Myocyte (in vitro differentiated cells): ENCODE measurements around the gene HAO1. TPM values are rescaled to one million over a fixed set of nuclear protein-coding genes. Genes with fewer than 3 reads are reported as not detected.
"Not testable (repeated sequence)": the region's sequence is repeated elsewhere in the genome, so short reads cannot be mapped to it uniquely, and the experiment has no call there.

Experiments used
- DNase-seq: peaks from one replicate; pipeline ENCODE4 v3.0.0-alpha.2; 2012; ENCODE audit warnings: low read depth
- polyA plus RNA-seq: library from polyadenylated mRNA; unstranded; fragments of >200 nt; gene quantifications from one replicate; pipeline ENCODE4 v1.2.1, GENCODE V29; 2012; ENCODE audit warnings: missing spikeins
- total RNA-seq: library from RNA; depleted of rRNA; stranded (reverse); fragments of >200 nt; gene quantifications from 2 replicates; pipeline ENCODE4 v1.2.3, GENCODE V29; 2014

The HAO1 gene
- not detected in 2 replicates for total RNA-seq
- polyA plus RNA-seq = not detected

DNA sequence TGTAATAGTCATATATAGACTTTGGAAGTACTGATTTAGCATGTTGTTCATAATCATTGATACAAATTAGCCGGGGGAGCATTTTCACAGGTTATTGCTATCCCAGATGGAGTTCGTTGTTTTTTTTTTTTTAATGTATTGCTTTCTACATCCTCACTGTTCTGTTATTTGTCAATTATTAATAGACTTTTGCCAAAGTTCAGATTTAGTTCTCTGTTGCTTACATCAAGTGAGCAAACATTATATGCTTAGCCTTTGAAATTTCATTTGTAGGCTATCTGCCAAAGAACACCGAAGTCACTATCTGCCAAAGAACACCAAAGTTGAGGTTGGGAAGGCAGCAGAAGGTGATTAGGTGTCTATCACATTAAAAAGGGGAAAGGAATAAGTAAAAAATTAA is at the start of gene HAO1:
TSS of gene HAO1 (minus strand) at position 118 of the 400 bp plus-strand sequence. CDS start at position 82, 36 bp downstream.
- DNase-seq = no peak

DNA sequence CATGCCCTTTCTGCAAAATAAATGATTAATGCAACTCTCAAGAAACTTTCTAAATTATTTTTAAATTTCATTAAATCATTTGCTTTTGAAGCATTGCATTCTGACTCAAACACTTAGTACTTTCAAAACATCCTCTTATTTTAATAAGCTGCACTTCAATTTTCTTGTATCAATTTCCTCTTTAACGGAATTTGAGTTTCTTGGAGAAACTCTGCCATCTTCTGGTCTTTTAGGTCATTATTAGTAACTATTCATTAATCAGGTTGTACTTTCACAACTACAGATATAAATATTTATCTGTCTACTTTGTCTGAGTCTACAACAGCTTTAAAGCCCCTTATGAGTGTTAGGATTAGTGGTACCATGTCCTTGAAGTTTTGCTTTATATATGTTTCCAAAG is 49.1 kb upstream of the HAO1 start:
- DNase-seq = no peak

DNA sequence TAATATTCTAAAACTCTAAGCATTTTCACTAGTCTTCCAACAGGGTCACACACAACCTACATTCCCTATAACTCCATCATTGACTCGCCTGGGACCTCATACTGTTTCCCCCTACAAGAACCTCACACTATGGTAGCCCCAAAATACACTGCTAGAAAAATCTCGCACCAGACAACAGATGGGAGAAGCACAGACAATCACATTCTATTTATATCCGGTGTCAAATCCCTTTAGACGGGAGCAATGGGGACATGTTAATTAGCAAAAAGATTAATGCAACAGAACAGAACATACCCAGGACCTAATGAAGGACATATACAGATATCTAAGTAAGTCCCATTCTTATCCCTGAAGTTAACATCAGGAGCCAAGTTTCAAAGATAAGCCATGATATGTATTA is 45.7 kb upstream of the HAO1 start:
- DNase-seq = peak; percentile 24

DNA sequence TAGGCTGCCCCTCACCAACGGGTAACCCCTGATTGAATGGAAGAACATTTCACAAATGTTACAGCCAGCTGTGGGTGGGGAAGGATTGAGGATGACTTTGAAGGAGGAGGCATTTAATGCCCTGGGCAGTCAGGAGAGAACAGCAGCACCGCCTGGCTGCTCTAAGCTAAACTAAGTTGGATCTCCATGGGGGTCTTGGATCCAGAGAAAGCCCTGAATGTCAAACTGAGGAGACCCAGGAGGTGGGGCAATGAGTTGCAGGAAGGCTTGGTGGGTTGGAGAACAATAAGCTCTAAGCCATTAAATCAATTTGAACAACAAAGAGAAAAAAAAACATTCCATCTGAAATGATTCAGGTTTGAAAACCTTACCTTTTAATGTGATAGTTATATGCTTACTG is 43.9 kb upstream of the HAO1 start:
- no peak for DNase-seq

DNA sequence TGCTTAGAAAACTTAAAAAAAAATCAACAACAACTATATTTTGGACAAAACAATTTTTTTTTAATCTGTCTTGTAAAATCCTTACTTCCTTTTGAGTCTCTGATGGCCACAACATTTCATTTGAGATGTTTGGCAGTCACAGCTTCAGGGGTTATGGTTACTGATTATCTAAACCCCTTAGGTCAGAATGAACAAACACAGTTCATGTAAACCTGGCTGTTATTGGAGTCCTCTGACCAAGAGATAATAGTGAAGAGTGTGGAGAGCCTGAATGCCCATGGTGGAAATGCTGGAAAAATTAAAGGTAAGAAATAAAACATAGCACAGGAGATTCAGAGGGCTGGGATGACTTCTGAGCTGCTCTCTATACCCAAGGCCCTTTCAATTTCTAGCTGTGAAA is 41.1 kb upstream of the HAO1 start:
- DNase-seq = no peak

DNA sequence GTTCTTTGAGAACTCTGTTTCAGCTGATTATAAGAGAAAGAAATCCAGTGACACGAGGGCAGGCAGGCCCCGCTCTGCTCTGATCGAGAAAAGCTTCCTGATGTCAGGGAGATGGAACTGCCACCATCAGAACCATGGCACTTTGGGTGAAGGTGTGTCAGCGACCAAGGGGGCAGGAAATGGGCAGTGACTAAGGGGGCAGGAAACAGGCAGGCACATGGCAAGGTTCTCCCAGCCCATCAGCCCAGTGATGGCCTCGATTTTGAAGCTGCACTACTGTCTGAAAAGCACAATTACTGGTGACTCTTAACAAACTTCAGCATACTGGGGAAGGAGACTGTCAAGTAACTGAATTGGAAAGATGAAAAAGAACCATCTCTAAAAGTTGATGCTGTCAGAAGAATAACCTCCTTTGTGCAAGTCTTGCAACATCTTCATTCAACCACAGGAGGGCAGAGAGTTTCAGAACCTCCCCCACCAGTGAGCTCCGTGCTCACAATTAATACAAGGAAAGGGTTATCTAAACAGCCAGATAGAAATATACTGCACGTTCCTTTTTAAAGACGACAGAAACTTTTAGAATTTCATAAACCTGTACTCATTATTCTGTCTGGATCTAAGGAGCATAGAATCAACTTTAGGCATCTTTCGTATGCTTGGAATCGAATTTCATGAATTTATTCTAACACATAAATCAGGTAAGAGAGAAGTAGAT is 40.2 kb upstream of the HAO1 start:
- DNase-seq = peak; percentile 31

DNA sequence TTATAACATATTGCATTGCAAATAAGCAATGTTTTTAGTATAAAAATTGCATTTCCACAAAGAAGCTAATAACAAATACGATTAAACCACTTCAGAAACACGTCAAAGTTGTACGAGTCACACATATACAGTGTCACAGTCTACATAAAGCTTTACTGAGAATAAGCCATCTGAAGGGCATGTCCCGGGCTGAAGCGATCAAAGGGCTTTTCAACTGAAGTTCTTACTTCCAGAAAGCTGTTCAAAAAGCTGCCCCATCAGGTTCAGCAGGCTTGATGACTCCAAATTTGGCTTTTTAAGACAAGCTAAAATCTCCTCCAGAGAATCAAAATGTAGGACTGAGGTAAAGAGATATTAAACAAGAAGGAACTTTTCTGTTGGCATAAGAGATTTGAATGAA is 37.5 kb upstream of the HAO1 start:
- DNase-seq = no peak

DNA sequence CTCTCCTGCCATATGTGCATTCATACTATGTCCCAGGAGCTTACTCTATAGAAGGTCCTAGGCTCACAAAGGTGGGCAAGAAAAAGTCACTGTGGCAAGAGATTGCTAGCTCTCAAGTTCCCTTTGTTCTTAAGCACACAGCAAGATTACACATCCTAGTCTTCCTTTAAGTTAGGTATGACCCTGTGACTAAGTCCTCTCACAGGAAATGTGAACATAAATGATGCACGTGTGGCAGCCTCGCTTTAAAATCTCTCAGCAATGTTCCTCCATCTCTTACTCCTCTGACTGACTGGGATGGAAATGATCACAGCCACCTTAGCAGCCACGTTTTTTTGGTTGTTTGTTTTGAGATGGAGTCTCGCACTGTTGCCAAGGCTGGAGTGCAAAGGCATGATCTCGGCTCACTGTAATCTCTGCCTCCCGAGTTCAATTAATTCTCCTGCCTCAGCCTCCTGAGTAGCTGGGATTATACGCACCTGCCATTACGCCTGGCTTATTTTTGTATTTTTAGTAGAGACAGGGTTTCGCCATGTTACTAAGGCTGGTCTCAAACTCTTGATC is 35.7 kb upstream of the HAO1 start:
- DNase-seq = no peak

DNA sequence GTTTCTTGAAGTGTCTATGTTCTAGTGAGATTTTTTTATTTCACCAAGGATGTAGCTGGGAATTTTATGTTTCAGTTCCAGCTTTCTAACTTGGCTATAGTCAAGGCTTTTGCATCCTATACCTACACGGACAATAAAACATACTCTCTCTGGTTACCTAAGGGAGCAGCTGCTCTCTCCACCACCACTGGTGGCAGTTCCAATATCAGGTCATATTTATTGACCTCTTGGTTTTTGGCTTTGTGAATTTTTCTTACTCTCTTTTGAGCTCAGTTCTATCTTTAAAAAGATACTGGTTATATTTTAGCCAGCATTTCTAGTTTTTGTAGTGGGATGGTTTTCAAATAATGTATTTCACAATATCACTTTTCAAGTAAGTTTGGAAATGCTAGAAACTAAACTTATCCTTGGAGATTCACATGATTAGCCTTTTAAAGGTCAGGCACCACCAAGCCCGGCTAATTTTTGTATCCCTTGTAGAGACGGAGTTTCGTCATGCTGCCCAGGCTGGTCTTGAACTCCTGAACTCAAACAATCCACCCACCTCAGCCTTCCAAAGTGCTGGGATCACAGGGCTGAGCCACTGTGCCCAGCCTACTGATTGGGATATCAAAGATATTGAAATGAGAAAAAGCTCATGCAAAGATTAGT is 34.7 kb upstream of the HAO1 start:
- no peak for DNase-seq

DNA sequence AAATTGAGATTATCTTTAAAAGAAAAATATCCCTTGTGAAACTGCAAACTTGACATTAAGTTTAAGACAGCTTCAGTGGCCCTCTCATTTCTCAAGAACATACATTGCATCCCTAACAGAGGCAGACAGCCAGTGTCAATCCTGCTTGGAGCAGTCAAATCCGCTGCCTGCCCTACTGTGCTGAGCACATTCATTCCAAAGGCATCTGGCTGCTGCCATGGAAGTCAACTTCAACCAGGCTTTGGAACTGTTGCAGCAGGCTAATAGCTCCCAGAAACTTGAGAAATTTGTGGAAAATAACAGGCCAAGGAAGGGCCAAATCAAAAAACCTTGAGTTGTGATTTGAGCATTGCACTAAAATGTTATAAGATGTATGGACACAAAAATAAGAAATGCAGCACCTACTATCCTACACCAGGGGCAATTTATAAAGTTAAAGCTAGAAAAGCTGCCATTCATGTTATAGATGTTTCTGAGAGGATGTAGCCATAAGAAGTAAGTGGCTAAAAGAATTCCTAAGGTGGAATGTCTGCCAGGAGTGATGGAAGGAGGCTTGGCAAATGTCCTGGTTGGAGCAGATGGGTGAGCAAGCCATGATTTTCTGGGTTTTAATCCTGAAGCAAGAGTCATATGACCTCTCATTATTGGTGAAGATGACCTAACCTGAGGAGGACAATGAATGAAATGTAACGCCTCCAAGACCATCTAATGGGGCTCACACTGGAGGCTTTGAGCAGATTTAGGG is 31.4 kb upstream of the HAO1 start:
- DNase-seq = no peak

DNA sequence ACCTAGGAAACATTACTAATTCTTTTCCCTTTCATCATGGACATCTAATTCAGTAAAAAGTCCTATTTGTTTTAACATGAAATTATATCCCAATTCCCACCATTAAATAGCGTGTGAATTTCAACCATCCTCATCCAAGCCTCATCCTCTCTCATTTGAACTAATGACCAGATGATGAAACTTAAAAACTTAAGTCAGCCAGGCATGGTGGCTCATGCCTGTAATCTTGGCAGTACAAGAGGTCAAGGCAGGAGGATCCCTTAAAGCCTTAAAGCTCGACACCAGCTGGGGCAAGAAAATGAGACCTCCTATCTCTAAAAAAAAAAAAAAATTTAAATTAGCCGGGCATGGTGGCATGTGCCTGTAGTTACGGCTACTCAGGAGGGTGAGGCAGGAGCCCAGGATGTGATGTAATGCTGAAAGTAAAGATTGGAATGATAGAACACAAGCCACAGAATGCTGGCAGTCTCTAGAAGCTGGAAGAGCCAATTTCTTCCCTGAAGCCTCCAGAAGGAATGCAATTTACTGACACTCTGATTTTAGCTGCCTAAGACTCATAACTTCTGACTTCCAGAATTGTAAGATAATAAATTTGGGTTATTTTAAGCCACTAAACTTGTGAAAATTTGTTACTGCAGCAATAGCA is 27.1 kb upstream of the HAO1 start:
- DNase-seq = peak; percentile 14

DNA sequence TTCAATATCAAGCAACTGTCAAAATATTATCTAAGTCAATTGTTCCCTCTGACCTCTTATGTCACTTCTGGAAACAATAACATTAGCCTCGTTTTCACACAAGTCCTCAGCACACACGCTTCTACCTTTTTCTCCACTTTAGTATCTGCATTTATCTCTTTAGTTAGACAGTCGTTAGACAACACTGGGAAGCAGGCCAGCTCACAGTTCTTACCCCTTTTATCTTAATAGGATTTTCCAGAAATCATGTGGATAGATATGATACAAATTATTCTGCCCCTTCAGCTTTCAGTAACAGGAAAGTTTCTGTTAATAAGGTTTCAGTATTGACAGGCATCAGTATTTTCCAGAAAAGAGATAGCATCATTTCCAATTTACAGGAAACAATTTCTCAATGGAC is 25.9 kb upstream of the HAO1 start:
- DNase-seq = no peak

DNA sequence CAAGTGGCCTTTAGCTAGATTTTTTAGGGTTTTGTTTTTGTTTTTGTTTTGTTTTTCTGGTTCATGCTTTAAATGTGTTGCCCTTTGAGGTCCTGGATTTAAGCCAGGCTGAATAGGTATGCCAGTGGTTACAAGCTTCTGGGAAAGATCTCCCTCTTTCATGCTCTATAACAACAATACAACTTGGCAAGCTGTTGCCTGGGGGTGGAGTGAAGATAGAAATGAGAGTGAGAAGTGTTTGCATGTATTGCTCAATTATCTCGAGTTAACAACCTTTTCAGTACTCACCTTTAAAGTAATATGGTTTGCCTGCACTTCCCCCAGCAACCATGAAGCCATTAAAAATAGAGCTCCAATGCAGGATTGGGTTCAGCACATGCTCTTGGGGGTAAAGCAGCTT is 19.2 kb upstream of the HAO1 start:
- no peak for DNase-seq

DNA sequence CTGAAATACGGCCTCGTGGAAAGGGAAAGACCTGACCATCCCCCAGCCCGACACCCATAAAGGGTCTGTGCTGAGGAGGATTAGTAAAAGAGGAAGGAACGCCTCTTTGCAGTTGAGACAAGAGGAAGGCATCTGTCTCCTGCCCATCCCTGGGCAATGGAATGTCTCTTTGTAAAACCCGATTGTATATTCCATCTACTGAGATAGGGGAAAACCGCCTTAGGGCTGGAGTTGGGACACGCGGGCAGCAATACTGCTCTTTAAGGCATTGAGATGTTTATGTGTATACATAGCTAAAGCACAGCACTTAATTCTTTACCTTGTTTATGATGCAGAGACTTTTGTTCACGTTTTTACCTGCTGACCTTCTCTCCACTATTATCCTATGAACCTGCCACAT is 16.3 kb upstream of the HAO1 start:
- DNase-seq = not testable (repeated sequence)

DNA sequence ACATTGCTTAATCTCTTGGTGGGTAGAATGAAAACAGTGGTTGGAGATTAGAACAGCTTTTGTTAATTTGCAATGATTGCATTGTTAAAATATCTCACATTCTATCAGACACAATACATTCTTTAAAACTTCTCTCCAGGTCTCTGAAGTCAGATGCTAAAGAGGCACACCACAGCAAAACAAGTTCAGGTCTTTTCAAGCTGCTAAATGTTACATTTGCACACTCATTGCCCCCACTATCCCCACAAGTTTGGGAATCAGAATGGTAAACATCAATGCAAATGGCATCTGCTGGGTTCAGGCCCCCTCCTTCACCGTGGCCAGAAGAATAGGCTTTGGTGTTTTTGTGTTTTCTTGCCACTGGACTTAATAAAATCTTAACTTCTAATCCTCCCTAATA is 10.1 kb upstream of the HAO1 start:
- no peak for DNase-seq

DNA sequence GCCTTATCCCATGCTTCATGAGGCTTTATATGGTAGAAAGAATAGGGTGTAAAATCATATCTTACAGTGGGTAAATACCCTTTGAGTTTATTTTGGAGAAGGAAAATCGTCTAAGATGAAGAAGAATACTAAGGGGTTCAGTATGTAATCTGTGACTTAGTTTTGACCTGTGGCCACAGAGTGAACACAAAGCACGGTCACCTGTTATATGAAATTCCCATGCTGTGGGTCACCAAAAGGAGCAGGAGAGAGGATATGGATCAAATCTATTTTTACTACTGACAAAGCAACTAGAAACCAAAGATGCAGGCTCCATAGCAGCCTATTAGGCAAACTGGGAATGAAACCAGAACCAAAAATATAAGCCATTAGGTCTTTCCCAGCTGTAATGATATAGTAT is 3.6 kb upstream of the HAO1 start:
- DNase-seq = peak; percentile 70

DNA sequence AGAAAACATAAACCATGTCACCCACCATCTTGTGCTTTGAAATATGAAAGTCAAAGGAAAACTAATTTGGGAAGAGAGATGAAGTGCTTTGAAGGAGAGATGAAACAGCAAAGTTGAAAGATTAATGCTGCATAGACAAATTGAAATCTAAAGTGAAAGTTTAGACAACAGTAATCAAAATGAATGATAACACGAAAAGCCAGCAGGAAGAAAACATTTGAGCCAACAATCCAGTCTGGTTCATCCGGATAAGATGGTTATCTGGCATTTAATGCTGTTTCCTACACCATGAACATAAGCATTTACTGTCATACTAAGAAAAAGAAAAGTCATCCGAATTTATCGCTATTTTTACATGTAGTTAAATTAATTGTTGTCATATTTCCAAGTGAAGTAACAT is 595 bp downstream of the HAO1 start:
- no peak for DNase-seq

DNA sequence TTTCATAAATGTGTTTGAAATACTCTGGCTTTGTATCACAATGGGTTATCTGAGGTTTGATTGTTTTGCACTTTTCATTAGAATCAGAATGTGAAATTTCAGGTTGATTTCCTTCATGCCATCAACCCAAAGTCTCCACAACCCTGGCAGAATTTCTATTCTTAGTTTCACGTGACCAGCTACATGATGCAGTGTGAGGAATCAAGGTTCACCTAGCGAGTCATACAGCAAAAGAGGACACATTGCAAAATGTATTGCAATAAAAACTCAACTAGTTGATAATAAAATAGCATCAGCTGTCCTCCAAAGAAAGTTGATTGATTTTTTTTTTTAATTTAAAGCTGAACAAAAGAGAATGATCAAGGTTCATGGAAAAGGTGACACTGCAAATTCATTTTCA is 2.2 kb downstream of the HAO1 start:
- peak; percentile 25 for DNase-seq

DNA sequence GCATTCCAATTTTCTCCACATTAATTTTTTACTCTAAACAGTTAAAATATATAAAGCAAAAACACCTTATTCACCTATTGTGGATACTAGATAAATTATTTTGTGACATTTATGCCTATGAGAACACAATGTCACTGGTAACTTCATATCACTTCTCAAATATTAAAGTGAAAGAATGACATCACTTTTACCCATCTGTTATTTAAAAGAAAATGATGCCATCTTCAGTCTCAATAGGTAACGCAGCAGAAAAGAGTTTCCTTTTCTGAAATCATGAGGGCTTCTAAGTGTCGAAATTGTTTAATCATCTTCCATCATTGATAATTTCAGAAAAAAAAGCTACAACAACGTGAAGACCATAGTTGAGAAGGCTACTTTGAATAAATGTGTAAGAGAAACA is 2.9 kb downstream of the HAO1 start:
- DNase-seq = no peak

DNA sequence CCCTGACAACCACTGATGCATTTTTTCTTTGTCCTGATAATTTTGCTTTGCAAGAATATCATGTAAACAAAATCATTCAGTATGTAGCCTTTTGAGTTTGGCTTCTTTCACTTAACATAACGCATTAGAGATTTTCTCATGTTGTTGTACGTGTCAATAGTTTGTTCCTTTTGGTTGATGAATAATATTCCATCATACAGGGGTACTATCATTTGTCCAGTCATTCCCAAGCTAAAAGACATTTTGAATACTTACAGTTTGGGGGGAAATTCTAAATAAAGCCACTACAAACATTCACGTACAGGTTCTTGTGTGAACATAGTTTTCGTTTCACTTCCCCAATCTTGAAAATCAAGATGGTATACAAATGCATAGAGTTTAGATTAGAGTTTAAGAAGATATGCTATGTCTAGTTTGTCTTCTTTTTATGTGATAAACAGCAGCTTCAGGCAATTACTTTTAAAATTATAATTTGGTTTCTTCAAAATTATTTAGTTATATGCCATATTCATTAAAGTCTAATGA is 5.2 kb downstream of the HAO1 start:
- DNase-seq = no peak

DNA sequence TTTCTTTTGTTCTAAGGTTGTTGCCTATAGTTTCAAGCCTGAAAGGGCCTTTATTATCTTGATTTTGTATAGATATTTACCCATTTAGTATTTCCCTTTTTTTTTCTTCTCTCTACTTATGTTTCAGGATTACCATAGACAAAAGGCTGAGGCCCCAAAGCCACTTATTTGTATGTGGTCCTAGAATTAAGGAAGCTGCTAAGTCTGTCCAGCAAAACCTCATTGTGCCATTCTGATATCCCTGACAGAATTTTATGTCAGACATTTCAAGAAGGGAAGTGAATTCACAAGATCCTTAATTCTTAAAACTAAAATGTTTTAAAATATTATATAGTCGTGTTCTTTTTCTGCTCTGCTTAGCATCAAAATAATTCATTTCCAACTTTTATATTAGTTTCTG is 6.9 kb downstream of the HAO1 start:
- DNase-seq = no peak
